Measurements from ENCODE around the gene MRAP2.

GRCh38 chr6:84002226-84002625 lies 31.3 kb upstream of the MRAP2 start:
- TF ChIP-seq CTCF (conservative IDR thresholded peaks at IDR 0.05; ENCODE audit: low read depth in 2 of 2) (no peak), EZH2phosphoT487 (IDR thresholded peaks at IDR 0.05; ENCODE audit: unreplicated experiment) (no peak), JUNB (IDR thresholded peaks at IDR 0.05; ENCODE audit: unreplicated experiment) (no peak), EZH2 (IDR thresholded peaks at IDR 0.05; ENCODE audit: low read depth, unreplicated experiment) (no peak), POLR2AphosphoS5 (IDR thresholded peaks at IDR 0.05; ENCODE audit: low read depth) (no peak), ZNF114 (CRISPR knock-in tag; IDR thresholded peaks at IDR 0.05) (no peak), CREB1 (CRISPR knock-in tag; IDR thresholded peaks at IDR 0.05; ENCODE audit: low read depth) (no peak), NANOG (IDR thresholded peaks at IDR 0.05; ENCODE audit: borderline replicate concordance) (no peak)
- TF ChIP-seq, protein P1, sequence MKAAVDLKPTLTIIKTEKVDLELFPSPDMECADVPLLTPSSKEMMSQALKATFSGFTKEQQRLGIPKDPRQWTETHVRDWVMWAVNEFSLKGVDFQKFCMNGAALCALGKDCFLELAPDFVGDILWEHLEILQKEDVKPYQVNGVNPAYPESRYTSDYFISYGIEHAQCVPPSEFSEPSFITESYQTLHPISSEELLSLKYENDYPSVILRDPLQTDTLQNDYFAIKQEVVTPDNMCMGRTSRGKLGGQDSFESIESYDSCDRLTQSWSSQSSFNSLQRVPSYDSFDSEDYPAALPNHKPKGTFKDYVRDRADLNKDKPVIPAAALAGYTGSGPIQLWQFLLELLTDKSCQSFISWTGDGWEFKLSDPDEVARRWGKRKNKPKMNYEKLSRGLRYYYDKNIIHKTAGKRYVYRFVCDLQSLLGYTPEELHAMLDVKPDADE (IDR thresholded peaks at IDR 0.05), result no peak
- TF ChIP-seq, protein P2, sequence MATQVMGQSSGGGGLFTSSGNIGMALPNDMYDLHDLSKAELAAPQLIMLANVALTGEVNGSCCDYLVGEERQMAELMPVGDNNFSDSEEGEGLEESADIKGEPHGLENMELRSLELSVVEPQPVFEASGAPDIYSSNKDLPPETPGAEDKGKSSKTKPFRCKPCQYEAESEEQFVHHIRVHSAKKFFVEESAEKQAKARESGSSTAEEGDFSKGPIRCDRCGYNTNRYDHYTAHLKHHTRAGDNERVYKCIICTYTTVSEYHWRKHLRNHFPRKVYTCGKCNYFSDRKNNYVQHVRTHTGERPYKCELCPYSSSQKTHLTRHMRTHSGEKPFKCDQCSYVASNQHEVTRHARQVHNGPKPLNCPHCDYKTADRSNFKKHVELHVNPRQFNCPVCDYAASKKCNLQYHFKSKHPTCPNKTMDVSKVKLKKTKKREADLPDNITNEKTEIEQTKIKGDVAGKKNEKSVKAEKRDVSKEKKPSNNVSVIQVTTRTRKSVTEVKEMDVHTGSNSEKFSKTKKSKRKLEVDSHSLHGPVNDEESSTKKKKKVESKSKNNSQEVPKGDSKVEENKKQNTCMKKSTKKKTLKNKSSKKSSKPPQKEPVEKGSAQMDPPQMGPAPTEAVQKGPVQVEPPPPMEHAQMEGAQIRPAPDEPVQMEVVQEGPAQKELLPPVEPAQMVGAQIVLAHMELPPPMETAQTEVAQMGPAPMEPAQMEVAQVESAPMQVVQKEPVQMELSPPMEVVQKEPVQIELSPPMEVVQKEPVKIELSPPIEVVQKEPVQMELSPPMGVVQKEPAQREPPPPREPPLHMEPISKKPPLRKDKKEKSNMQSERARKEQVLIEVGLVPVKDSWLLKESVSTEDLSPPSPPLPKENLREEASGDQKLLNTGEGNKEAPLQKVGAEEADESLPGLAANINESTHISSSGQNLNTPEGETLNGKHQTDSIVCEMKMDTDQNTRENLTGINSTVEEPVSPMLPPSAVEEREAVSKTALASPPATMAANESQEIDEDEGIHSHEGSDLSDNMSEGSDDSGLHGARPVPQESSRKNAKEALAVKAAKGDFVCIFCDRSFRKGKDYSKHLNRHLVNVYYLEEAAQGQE (IDR thresholded peaks at IDR 0.05; ENCODE audit: unreplicated experiment), result no peak

Data from GM23338 (cell line).